GM18951 (cell line): ENCODE results near the gene RGL1.

Experiments used
- POLR2A ChIP-seq: IDR thresholded peaks from 4 replicates; pipeline ENCODE4 v1.6.1; 2011; ENCODE audit warnings: mild to moderate bottlenecking; ENCODE audit not compliant: insufficient read length, insufficient read depth; ENCODE audit errors: extremely low read depth
- in situ Hi-C: fragments of 300-500 bp; cut with MboI; formaldehyde crosslinking; loops from one replicate; pipeline ENCODE4 v1.12.0; 2022; ENCODE audit warnings: low sequenced_read_pairs, mixed read lengths, inconsistent platforms; ENCODE audit not compliant: unreplicated experiment

Gene RGL1

GRCh38 chr1:183916574-183916973 is 111.7 kb downstream of the RGL1 start:
- TF ChIP-seq POLR2A = no peak
- in situ Hi-C loops = loop anchor here (10.0 to 25.0 kb wide), 2 partner anchors 272 to 629 kb away; no protein-coding TSS in a partner anchor

GRCh38 chr1:183918589-183918988 is 113.7 kb downstream of the RGL1 start:
- TF ChIP-seq POLR2A = no peak
- in situ Hi-C loops = loop anchor here (10.0 to 25.0 kb wide), 2 partner anchors 274 to 631 kb away; no protein-coding TSS in a partner anchor

GRCh38 chr1:183920651-183921050 is 115.7 kb downstream of the RGL1 start:
- in situ Hi-C loops = loop anchor here (25.0 kb wide), 1 partner anchor 633 kb away; no protein-coding TSS in a partner anchor

GRCh38 chr1:183922197-183922596 is 117.3 kb downstream of the RGL1 start:
- in situ Hi-C loops = loop anchor here (25.0 kb wide), 1 partner anchor 635 kb away; no protein-coding TSS in a partner anchor
- TF ChIP-seq POLR2A = no peak

More at GRCh38 chr1:183920651-183921050, 115.7 kb downstream of the RGL1 start:
- TF ChIP-seq POLR2A = no peak

GRCh38 chr1:183925947-183926346 is 121.0 kb downstream of the RGL1 start:
- in situ Hi-C loops = no loop called here
- no peak for TF ChIP-seq POLR2A

- TF ChIP-seq POLR2A = no peak
- in situ Hi-C loops = no loop called here
Observed at GRCh38 chr1:183926983-183927382, 122.1 kb downstream of the RGL1 start.

- in situ Hi-C loops = no loop called here
Observed at GRCh38 chr1:183931646-183932271, 126.8 kb downstream of the RGL1 start.

GRCh38 chr1:183932412-183932811 is 127.5 kb downstream of the RGL1 start:
- in situ Hi-C loops = no loop called here
- no peak for TF ChIP-seq POLR2A

More at GRCh38 chr1:183931646-183932271, 126.8 kb downstream of the RGL1 start:
- TF ChIP-seq POLR2A = no peak

GRCh38 chr1:183933528-183934179 is 128.7 kb downstream of the RGL1 start:
- TF ChIP-seq POLR2A = no peak
- in situ Hi-C loops = no loop called here

- in situ Hi-C loops = no loop called here
- TF ChIP-seq POLR2A = no peak
Observed at GRCh38 chr1:183934314-183934713, 129.4 kb downstream of the RGL1 start.

GRCh38 chr1:183936009-183936408 is 131.1 kb downstream of the RGL1 start:
- in situ Hi-C loops = no loop called here
- TF ChIP-seq POLR2A = no peak

- no peak for TF ChIP-seq POLR2A
- in situ Hi-C loops = no loop called here
Observed at GRCh38 chr1:183936791-183937190, 131.9 kb downstream of the RGL1 start.

- TF ChIP-seq POLR2A = no peak
- in situ Hi-C loops = no loop called here
Observed at GRCh38 chr1:183937611-183938010, 132.7 kb downstream of the RGL1 start.

- no peak for TF ChIP-seq POLR2A
- in situ Hi-C loops = no loop called here
Observed at GRCh38 chr1:183941001-183941400, 136.1 kb downstream of the RGL1 start.
